ENCODE data around the gene SGSM1.

Gene SGSM1

GRCh38 chr22:24953384-24954113 lies 147.5 kb downstream of the SGSM1 start:
- Mint-ChIP-seq H3K36me3 (ENCODE audit: low read depth) (no peaks in the 10 kb centered on the region), H3K9me3 (no peaks in the 10 kb centered on the region), H3K4me1 (ENCODE audit: low read depth) (peaks cover 14% of the 10 kb centered on the region), H3K4me3 (peak overlapping the region; percentile 62), H3K27ac (no peak overlapping the region), H3K27me3 (peaks cover 56% of the 10 kb centered on the region)
- no peak for DNase-seq

- H3K4me3 Mint-ChIP-seq, result no peak overlapping the region
- no peak overlapping the region for H3K27ac Mint-ChIP-seq
- peaks cover 14% of the 10 kb centered on the region for H3K4me1 Mint-ChIP-seq (ENCODE audit: low read depth)
- no peak for DNase-seq
- no peaks in the 10 kb centered on the region for H3K9me3 Mint-ChIP-seq
- peaks cover 51% of the 10 kb centered on the region for H3K27me3 Mint-ChIP-seq
- H3K36me3 Mint-ChIP-seq (ENCODE audit: low read depth), result no peaks in the 10 kb centered on the region
Observed at GRCh38 chr22:24954114-24954463, 148.1 kb downstream of the SGSM1 start.

DNA sequence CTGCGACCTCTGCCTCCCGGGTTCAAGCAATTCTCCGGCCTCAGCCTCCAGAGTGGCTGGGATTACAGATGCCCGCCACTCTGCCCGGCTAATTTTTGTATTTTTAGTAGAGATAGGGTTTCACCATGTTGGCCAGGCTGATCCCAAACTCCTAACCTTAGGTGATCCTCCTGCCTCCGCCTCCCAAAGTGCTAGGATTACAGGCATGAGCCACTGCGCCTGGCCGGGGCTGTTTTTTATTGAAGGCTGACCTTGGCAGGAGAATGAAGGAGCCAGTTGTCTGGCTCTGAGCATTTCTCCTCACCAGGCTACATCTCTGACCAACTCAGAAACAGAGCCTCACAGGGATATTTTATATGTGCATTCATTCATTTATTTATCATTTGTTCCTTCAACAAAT lies 148.8 kb downstream of the SGSM1 start:
- Mint-ChIP-seq H3K9me3 (no peaks in the 10 kb centered on the region), H3K36me3 (ENCODE audit: low read depth) (no peaks in the 10 kb centered on the region), H3K27ac (no peak overlapping the region), H3K4me3 (no peak overlapping the region), H3K27me3 (peaks cover 46% of the 10 kb centered on the region), H3K4me1 (ENCODE audit: low read depth) (peaks cover 14% of the 10 kb centered on the region)
- DNase-seq, result no peak

DNA sequence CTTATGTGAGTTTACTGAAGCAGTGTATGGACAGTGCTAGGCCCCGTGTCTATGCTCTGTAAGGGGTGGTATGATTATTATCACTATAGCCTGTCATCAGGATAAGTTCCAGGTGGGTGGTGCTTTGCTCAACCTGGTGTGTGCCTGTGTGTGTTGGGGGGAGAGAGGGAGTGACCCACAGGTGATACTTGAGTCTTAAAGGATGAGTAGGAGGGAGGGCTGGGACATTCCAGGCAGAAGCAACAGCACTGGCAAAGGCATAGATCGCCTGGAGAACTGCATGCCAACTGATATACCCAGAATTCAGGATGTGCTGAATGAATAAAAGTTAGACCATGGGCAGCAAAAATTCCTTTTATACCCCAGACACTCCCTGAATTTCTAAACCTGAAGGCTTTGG lies 151.0 kb downstream of the SGSM1 start:
- H3K27me3 Mint-ChIP-seq, result peaks cover 26% of the 10 kb centered on the region
- no peaks in the 10 kb centered on the region for H3K9me3 Mint-ChIP-seq
- H3K36me3 Mint-ChIP-seq (ENCODE audit: low read depth), result no peaks in the 10 kb centered on the region
- DNase-seq, result no peak
- H3K4me3 Mint-ChIP-seq, result no peak overlapping the region
- peaks cover 10% of the 10 kb centered on the region for H3K4me1 Mint-ChIP-seq (ENCODE audit: low read depth)
- no peak overlapping the region for H3K27ac Mint-ChIP-seq

DNA sequence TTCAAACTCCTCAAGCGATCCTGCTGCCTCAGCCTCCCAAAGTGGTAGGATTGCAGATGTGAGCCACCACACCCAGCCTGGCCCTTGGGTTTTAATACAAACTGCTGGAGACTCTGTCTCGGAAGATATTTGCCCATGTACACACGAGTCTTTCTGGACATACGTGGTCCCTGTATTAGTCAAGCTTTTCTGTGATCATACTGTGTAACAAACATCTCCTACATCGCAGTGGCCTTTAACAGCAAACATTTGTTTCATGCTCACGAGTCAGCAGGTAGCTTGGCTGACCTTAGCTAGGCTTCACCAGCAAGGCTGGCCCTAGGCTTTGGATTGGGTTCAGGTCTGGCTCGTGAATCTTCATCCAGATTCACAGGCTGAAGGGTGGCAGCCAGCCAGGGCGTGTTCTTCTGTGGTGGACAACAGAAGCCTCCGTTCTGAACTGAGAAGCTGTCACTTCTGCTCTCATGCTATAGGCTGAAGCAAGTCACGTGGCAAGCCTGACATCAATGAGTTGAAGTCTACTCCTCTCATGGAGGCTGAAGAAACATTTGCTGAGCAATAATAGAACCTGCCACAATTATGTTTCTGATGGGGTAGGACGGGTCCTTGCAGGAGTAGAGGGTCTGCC lies 155.3 kb downstream of the SGSM1 start:
- Mint-ChIP-seq H3K9me3 (no peaks in the 10 kb centered on the region), H3K27ac (no peak overlapping the region), H3K4me3 (no peak overlapping the region), H3K27me3 (peaks cover under 1% of the 10 kb centered on the region), H3K36me3 (ENCODE audit: low read depth) (no peaks in the 10 kb centered on the region), H3K4me1 (ENCODE audit: low read depth) (no peaks in the 10 kb centered on the region)
- no peak for DNase-seq

DNA sequence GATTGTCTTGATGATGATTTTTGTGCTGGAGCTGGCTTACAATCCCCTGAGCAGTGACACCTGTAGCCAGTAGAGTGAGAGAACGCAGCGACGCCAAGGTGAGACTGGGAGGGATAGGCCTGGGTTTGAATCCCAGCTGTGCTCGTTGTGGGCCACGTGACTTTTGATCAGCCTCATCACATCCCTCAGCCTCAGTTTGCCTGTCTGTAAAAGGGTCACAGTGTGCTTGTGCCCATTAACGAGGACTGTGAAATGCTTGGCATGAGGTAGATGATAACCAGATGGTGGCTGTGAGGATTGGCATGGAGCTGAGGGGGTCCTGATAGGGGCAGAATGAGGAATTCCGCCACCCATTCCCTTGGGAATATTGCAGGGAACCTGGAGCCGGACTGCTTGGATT lies 156.1 kb downstream of the SGSM1 start:
- Mint-ChIP-seq H3K9me3 (no peaks in the 10 kb centered on the region), H3K4me3 (no peak overlapping the region), H3K4me1 (ENCODE audit: low read depth) (no peaks in the 10 kb centered on the region), H3K27ac (no peak overlapping the region), H3K27me3 (no peaks in the 10 kb centered on the region), H3K36me3 (ENCODE audit: low read depth) (no peaks in the 10 kb centered on the region)
- DNase-seq, result no peak

- H3K4me3 Mint-ChIP-seq, result no peak overlapping the region
- DNase-seq, result no peak
- no peak overlapping the region for H3K27ac Mint-ChIP-seq
Observed at GRCh38 chr22:24962835-24963234, 156.8 kb downstream of the SGSM1 start.

DNA sequence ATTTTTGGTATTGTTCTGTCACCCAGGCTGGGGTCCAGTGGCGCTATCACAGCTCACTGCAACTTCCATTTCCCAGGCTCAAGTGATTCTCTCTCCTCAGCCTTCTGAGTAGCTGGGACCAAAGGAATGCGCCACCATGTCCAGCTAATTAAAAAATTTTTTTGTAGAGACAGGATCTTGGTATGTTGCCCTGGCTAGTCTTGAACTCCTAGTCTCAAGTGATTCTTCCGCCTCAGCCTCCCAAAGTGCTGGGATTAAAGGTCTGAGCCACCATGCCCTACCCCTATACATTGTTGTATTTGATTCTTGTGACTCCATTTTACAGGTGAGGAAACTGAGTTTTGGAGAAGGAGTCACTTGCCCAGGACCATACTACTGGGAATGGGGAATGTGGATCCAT lies 158.4 kb downstream of the SGSM1 start:
- no peaks in the 10 kb centered on the region for H3K36me3 Mint-ChIP-seq (ENCODE audit: low read depth)
- no peak overlapping the region for H3K27ac Mint-ChIP-seq
- no peak overlapping the region for H3K4me3 Mint-ChIP-seq
- H3K9me3 Mint-ChIP-seq, result no peaks in the 10 kb centered on the region
- H3K27me3 Mint-ChIP-seq, result no peaks in the 10 kb centered on the region
- DNase-seq, result no peak
- no peaks in the 10 kb centered on the region for H3K4me1 Mint-ChIP-seq (ENCODE audit: low read depth)

More at GRCh38 chr22:24962835-24963234, 156.8 kb downstream of the SGSM1 start:
- Mint-ChIP-seq H3K9me3 (no peaks in the 10 kb centered on the region), H3K27me3 (no peaks in the 10 kb centered on the region), H3K4me1 (ENCODE audit: low read depth) (no peaks in the 10 kb centered on the region), H3K36me3 (ENCODE audit: low read depth) (no peaks in the 10 kb centered on the region)

- no peaks in the 10 kb centered on the region for H3K9me3 Mint-ChIP-seq
- no peaks in the 10 kb centered on the region for H3K36me3 Mint-ChIP-seq (ENCODE audit: low read depth)
- H3K27me3 Mint-ChIP-seq, result no peaks in the 10 kb centered on the region
- no peak overlapping the region for H3K27ac Mint-ChIP-seq
- H3K4me3 Mint-ChIP-seq, result no peak overlapping the region
- H3K4me1 Mint-ChIP-seq (ENCODE audit: low read depth), result no peaks in the 10 kb centered on the region
- DNase-seq, result no peak
Observed at GRCh38 chr22:24965822-24966626, 160.0 kb downstream of the SGSM1 start.

- Mint-ChIP-seq H3K27me3 (no peaks in the 10 kb centered on the region), H3K4me3 (no peak overlapping the region), H3K36me3 (ENCODE audit: low read depth) (no peaks in the 10 kb centered on the region), H3K9me3 (no peaks in the 10 kb centered on the region), H3K27ac (no peak overlapping the region), H3K4me1 (ENCODE audit: low read depth) (no peaks in the 10 kb centered on the region)
- DNase-seq, result no peak
Observed at GRCh38 chr22:24968066-24968561, 162.1 kb downstream of the SGSM1 start.

DNA sequence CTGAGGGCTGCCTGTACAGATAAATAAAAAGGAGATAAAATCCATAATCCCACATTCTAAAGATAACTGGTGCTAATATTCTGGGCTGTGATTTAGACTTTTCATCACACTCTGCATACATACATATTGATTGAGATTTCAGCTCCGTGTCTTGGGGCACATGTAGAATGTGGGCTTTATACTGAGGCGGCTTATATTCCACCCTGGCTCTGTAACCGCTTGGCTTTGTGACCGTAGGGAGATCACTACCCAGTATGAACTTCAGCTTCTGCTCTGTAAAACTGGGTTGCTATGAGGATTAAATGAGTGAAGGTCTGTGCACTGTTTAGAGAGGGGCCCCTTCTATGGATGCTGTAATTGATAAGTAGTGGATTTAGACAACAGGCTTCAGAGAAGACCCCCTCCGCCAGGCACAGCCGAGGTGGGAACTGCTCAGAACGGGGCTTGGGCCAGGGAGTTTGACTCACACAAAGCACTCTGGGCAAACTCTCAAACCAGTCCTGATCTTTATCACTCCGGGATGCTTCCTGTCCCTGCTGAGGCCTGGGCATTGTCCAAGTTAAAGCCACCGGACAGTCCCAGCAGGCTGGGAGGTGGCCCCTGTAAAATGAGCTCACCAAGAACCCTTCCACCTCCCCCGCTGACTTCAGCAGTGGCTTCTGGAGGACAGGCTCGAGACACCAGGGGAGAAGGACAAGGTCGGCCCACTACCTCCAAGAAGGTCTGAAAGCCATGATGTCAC lies 163.7 kb downstream of the SGSM1 start:
- Mint-ChIP-seq H3K27me3 (no peaks in the 10 kb centered on the region), H3K4me1 (ENCODE audit: low read depth) (no peaks in the 10 kb centered on the region), H3K27ac (no peak overlapping the region), H3K4me3 (no peak overlapping the region), H3K9me3 (no peaks in the 10 kb centered on the region), H3K36me3 (ENCODE audit: low read depth) (no peaks in the 10 kb centered on the region)
- no peak for DNase-seq

DNA sequence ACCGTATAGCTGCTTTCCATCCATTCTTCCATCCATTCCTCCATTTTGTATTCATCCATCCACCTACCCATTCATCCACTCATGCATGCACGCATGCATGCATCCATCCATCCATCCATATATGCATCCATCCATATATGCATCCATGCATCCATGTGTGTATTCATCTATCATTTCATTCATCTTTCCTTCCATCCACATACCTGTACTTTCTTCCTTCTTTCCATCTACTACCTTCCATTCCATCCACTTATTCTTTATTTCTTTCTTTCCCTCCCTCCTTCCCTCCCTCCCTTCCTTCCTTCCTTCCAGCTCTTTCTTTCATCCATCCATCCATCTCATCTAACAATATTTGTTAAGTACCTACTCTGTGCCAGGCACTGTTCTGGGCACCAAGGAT lies 166.4 kb downstream of the SGSM1 start:
- no peak for DNase-seq
- H3K4me1 Mint-ChIP-seq (ENCODE audit: low read depth), result no peaks in the 10 kb centered on the region
- H3K27ac Mint-ChIP-seq, result no peak overlapping the region
- no peaks in the 10 kb centered on the region for H3K27me3 Mint-ChIP-seq
- H3K36me3 Mint-ChIP-seq (ENCODE audit: low read depth), result no peaks in the 10 kb centered on the region
- H3K4me3 Mint-ChIP-seq, result no peak overlapping the region
- no peaks in the 10 kb centered on the region for H3K9me3 Mint-ChIP-seq

GRCh38 chr22:24973872-24974271 lies 167.9 kb downstream of the SGSM1 start:
- Mint-ChIP-seq H3K27ac (no peak overlapping the region), H3K27me3 (no peaks in the 10 kb centered on the region), H3K4me3 (no peak overlapping the region), H3K4me1 (ENCODE audit: low read depth) (no peaks in the 10 kb centered on the region), H3K9me3 (no peaks in the 10 kb centered on the region), H3K36me3 (ENCODE audit: low read depth) (no peaks in the 10 kb centered on the region)
- DNase-seq, result no peak

GRCh38 chr22:24975125-24975640 lies 169.2 kb downstream of the SGSM1 start:
- no peaks in the 10 kb centered on the region for H3K36me3 Mint-ChIP-seq (ENCODE audit: low read depth)
- no peak overlapping the region for H3K27ac Mint-ChIP-seq
- no peaks in the 10 kb centered on the region for H3K27me3 Mint-ChIP-seq
- no peak overlapping the region for H3K4me3 Mint-ChIP-seq
- DNase-seq, result no peak
- H3K9me3 Mint-ChIP-seq, result no peaks in the 10 kb centered on the region
- H3K4me1 Mint-ChIP-seq (ENCODE audit: low read depth), result no peaks in the 10 kb centered on the region
